AG10803 (cell line): ENCODE results near the gene ULBP2.
"Not testable (repeated sequence)": the region's sequence is repeated elsewhere in the genome, so short reads cannot be mapped to it uniquely, and the experiment has no call there.

Experiments
- DNase-seq: peaks from one replicate; pipeline ENCODE4 v3.0.0; 2010; ENCODE audit warnings: low read depth
- H3K4me3 ChIP-seq: 2 replicates; pipeline ENCODE4 v1.5.1; 2011; ENCODE audit warnings: mild to moderate bottlenecking, low read length, control low read depth
- CTCF ChIP-seq: conservative IDR thresholded peaks from 2 replicates; pipeline ENCODE4 v1.5.1; 2011; ENCODE audit warnings: mild to moderate bottlenecking, low read length, control low read depth, inconsistent platforms

Gene ULBP2

GRCh38 chr6:149950423-149950822, 8.6 kb downstream of the ULBP2 start:
- H3K4me3 ChIP-seq = no peak overlapping the region
- no peak for DNase-seq
- no peak for TF ChIP-seq CTCF

GRCh38 chr6:149951096-149951495, 9.3 kb downstream of the ULBP2 start:
- no peak overlapping the region for H3K4me3 ChIP-seq
- TF ChIP-seq CTCF = no peak
- no peak for DNase-seq

- H3K4me3 ChIP-seq = no peak overlapping the region
- DNase-seq = no peak
- TF ChIP-seq CTCF = no peak
Observed at GRCh38 chr6:149951626-149952025, 9.8 kb downstream of the ULBP2 start.

GRCh38 chr6:149953390-149953789, 11.6 kb downstream of the ULBP2 start:
- DNase-seq, H3K4me3 ChIP-seq: not testable (repeated sequence)

- not testable (repeated sequence) for DNase-seq, H3K4me3 ChIP-seq
Observed at GRCh38 chr6:149953934-149954327, 12.1 kb downstream of the ULBP2 start.

GRCh38 chr6:149954328-149954983, 12.6 kb downstream of the ULBP2 start:
- not testable (repeated sequence) for DNase-seq, H3K4me3 ChIP-seq

GRCh38 chr6:149954984-149955653, 13.3 kb downstream of the ULBP2 start:
- H3K4me3 ChIP-seq, DNase-seq: not testable (repeated sequence)

GRCh38 chr6:149955654-149956317, 14.0 kb downstream of the ULBP2 start:
- H3K4me3 ChIP-seq, DNase-seq: not testable (repeated sequence)

- DNase-seq, H3K4me3 ChIP-seq: not testable (repeated sequence)
Observed at GRCh38 chr6:149958124-149958523, 16.3 kb downstream of the ULBP2 start.

- not testable (repeated sequence) for DNase-seq, H3K4me3 ChIP-seq
Observed at GRCh38 chr6:149959806-149960205, 18.0 kb downstream of the ULBP2 start.

- TF ChIP-seq CTCF = no peak
- H3K4me3 ChIP-seq = no peak overlapping the region
- DNase-seq = no peak
Observed at GRCh38 chr6:149960488-149960887, 18.7 kb downstream of the ULBP2 start.
